Astrocyte of the cerebellum (primary cell): ENCODE results near the gene GRHL1.

Experiments
- DNase-seq: peaks from one replicate; pipeline ENCODE4 v3.0.0-alpha.2; 2011; ENCODE audit warnings: low read depth
- H3K4me3 ChIP-seq: 2 replicates; pipeline ENCODE4 v1.5.1; 2011; ENCODE audit warnings: mild to moderate bottlenecking, low read depth, low read length, moderate library complexity
- in situ Hi-C: cut with HindIII; loops from 2 replicates; pipeline ENCODE4 v1.10.0; 2017; ENCODE audit warnings: low sequenced_read_pairs
- TF ChIP-seq, protein P1 (sequence below): IDR thresholded peaks from 2 replicates; pipeline ENCODE4 v1.5.1; 2012; ENCODE audit warnings: low read length, low read depth, moderate library complexity, mild to moderate bottlenecking; ENCODE audit errors: missing control alignments

The GRHL1 gene

DNA sequence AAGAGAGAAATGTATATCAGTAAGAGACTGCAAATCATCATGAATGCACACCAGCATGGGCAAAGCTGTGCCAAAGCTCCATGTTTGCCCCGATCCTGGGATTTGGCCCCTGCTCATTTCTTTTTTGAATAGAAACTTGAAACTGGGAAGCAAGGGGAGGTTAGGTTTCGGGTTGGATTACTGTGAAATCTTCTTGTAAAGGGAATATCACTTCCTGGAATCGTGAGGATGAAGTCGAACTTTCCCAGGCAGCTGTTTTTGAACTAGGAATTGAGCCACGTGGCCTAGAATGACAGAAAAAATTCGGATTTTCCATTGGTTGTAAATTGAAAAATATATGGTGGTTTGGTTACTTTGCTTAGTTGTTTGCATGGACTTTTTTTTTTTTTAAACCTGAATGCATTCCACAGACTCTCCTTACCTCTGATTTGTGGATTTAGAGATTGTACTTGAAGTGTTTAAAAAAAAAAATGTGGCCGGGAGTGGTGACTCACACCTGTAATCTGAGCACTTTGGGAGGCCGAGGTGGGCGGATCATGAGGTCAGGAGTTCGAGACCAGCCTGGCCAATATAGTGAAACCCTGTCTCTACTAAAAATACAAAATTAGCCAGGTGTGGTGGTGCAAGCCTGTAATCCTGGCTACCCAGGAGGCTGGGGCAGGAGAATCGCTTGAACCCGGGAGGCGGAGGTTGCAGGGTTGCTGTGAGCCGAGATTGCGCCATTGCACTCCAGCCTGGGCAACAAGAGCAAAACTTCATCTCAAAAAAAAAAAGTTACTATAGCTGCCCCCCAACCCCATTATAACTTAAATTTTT is 32.1 kb downstream of the GRHL1 start:
- no peak for DNase-seq
- no peak overlapping the region for H3K4me3 ChIP-seq
- in situ Hi-C loops, result no loop called here
- TF ChIP-seq, protein P1, sequence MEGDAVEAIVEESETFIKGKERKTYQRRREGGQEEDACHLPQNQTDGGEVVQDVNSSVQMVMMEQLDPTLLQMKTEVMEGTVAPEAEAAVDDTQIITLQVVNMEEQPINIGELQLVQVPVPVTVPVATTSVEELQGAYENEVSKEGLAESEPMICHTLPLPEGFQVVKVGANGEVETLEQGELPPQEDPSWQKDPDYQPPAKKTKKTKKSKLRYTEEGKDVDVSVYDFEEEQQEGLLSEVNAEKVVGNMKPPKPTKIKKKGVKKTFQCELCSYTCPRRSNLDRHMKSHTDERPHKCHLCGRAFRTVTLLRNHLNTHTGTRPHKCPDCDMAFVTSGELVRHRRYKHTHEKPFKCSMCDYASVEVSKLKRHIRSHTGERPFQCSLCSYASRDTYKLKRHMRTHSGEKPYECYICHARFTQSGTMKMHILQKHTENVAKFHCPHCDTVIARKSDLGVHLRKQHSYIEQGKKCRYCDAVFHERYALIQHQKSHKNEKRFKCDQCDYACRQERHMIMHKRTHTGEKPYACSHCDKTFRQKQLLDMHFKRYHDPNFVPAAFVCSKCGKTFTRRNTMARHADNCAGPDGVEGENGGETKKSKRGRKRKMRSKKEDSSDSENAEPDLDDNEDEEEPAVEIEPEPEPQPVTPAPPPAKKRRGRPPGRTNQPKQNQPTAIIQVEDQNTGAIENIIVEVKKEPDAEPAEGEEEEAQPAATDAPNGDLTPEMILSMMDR, result no peak

DNA sequence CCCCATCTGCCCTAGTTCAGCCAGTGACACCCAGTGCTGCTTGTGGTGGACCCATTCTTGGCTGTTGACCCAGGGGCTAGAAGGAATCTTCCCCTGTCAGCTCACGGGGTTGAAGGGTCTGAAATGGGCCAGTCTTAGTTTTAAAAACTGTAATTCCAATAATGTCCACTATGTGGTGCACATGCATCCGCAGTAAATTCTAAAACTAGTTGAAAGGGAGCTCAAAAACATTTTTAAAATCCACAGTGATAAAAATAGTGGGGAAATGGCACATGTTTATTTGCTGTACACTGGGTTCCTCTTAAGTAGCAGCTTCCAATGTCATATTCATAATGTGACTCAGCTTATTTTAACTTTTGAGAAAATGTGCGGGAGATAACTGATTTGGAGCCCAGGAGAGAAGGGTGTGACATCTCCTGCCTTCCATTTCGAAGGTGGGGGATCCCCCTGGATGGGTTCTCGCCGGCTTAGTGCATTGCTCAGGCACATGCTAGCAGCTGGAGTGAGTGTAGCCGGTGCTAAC is 32.8 kb downstream of the GRHL1 start:
- in situ Hi-C loops, result no loop called here
- no peak overlapping the region for H3K4me3 ChIP-seq
- TF ChIP-seq, protein P1, result peak; percentile 62
- peak; percentile 13 for DNase-seq

DNA sequence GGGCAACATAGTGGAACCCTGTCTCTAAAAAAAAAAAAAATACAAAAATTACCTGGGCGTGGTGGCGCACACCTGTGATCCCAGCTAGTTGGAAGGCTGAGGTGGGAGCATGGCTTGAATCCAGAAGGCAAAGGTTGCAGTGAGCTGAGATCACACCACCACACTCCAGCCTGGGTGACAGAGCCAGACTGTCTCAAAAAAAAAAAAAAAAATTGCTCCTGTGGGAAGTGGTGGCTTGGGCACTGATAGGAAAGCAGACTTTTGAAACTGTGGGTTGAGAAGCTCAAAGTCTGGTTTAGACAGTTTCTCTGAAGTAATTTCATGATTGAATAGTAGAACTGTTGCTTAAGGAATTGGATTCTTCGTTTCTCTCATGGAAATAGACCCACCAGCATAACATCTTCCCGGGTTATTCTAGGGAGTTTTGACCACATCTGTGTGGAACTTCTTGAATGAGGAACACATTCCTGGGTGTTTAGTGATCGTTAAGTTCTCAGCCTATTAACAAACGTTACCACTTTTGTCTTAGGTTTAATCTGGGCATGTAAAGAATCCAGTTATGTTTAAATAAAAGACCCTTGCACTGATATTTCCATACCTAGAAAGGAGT is 33.5 kb downstream of the GRHL1 start:
- in situ Hi-C loops, result no loop called here
- DNase-seq, result no peak
- TF ChIP-seq, protein P1, result no peak
- H3K4me3 ChIP-seq, result no peak overlapping the region

DNA sequence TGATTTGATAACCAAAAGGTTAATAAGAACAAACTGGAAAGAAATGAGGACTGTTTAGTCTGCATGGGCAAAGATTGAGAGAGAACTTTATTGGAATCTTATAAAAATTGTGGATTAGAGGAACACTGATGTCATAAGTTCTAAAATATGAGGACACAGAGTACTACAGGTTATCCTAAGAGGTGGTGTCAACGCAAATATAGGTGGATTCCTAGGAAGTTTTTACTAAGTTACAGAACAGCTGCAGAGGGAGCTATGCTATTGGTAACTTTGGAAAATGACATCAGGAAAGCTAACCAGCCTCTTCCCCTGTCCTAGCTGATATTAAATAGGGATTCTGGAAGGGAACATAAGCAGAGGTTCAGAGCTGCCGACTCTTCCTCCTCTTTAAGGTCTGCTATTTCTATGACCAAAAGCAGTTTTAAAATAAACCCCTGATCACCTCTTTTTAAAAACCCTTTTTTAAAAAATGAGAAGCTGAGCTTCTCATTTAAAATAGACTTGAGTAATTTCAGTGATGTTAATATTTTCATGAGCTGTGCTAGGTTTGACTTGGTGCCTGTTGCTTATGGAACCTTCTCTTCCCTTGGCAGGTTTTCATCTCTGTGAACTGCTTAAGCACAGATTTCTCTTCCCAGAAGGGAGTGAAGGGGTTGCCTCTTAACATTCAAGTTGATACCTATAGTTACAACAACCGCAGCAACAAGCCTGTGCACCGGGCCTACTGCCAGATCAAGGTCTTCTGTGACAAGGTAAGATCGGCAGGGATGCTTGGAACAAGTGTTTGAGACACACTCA is 34.2 kb downstream of the GRHL1 start:
- in situ Hi-C loops, result no loop called here
- no peak for DNase-seq
- TF ChIP-seq, protein P1, result no peak
- H3K4me3 ChIP-seq, result no peak overlapping the region

DNA sequence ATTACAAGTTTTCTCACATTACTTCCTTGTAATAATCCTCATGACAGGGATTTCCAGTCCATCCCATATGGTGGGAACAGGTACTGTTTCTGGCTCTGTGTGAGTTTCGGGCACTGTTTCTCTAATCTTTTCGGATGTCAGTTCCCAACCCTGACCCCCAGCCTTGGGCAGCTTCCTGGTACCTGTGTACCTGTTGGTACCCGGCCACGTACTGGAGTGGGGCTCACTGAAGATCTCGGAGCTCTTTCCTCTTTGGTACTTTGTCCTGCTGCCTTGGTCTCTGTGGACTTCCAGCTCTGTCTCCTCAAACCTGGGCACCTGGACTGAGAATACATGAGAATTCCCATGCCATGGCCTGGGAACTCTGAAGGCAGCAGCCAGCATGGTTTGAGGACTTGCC is 36.8 kb downstream of the GRHL1 start:
- no peak for DNase-seq
- TF ChIP-seq, protein P1, result no peak
- in situ Hi-C loops, result no loop called here
- no peak overlapping the region for H3K4me3 ChIP-seq

DNA sequence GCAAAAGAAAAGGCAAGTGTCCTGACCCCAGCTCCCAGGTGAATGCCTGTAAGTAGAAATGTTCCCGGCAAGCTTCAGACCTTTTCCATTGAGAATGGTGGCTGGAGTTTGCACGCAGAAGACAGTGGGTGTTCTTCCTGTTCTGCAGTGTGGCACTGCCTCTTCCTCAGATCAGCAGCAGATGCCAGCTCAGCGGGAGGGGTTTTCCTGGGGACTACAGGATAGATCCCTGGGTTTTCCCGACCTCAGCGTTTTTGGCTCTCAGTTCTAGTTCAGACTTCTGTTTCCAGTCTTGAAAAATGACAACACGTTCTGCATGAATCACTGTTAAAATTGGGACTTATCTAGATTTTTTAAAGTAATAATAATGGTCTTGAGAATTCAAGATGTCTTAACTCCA is 39.2 kb downstream of the GRHL1 start:
- H3K4me3 ChIP-seq, result no peak overlapping the region
- in situ Hi-C loops, result no loop called here
- DNase-seq, result no peak
- TF ChIP-seq, protein P1, result no peak
